GM19328 (cell line): ENCODE results near the gene FOXO3.
"Not testable (repeated sequence)": the region's sequence is repeated elsewhere in the genome, so short reads cannot be mapped to it uniquely, and the experiment has no call there.

Experiments used
- ATAC-seq: cut with Tn5 transposase; IDR thresholded peaks from one replicate; pipeline ENCODE4 v1.9.1; 2021; ENCODE audit warnings: mild to moderate bottlenecking, moderate library complexity; ENCODE audit not compliant: unreplicated experiment

The FOXO3 gene

GRCh38 chr6:108655806-108656651 lies 95.3 kb downstream of the FOXO3 start:
- no peak for ATAC-seq

GRCh38 chr6:108656836-108657235 lies 96.1 kb downstream of the FOXO3 start:
- ATAC-seq = no peak

GRCh38 chr6:108658174-108658573 lies 97.5 kb downstream of the FOXO3 start:
- no peak for ATAC-seq

- ATAC-seq = not testable (repeated sequence)
Measured at GRCh38 chr6:108658785-108659184, 98.1 kb downstream of the FOXO3 start.

- ATAC-seq = no peak
Measured at GRCh38 chr6:108660251-108660650, 99.5 kb downstream of the FOXO3 start.

GRCh38 chr6:108661430-108661829 lies 100.7 kb downstream of the FOXO3 start:
- no peak for ATAC-seq

- no peak for ATAC-seq
Measured at GRCh38 chr6:108661982-108662381, 101.3 kb downstream of the FOXO3 start.

- ATAC-seq = no peak
Measured at GRCh38 chr6:108662702-108663101, 102.0 kb downstream of the FOXO3 start.

GRCh38 chr6:108663494-108664064 lies 102.9 kb downstream of the FOXO3 start:
- ATAC-seq = not testable (repeated sequence)

GRCh38 chr6:108665495-108666196 lies 104.9 kb downstream of the FOXO3 start:
- ATAC-seq = no peak

GRCh38 chr6:108666656-108667260 lies 106.0 kb downstream of the FOXO3 start:
- ATAC-seq = no peak

GRCh38 chr6:108667993-108668392 lies 107.3 kb downstream of the FOXO3 start:
- ATAC-seq = no peak

GRCh38 chr6:108669673-108670072 lies 109.0 kb downstream of the FOXO3 start:
- ATAC-seq = no peak

- ATAC-seq = no peak
Measured at GRCh38 chr6:108671175-108671574, 110.5 kb downstream of the FOXO3 start.

- ATAC-seq = no peak
Measured at GRCh38 chr6:108671790-108672189, 111.1 kb downstream of the FOXO3 start.

GRCh38 chr6:108672641-108673040 lies 111.9 kb downstream of the FOXO3 start:
- no peak for ATAC-seq

GRCh38 chr6:108673153-108673552 lies 112.4 kb downstream of the FOXO3 start:
- no peak for ATAC-seq

GRCh38 chr6:108673602-108674001 lies 112.9 kb downstream of the FOXO3 start:
- no peak for ATAC-seq

- no peak for ATAC-seq
Measured at GRCh38 chr6:108675226-108676200, 114.8 kb downstream of the FOXO3 start.

- no peak for ATAC-seq
Measured at GRCh38 chr6:108676555-108676954, 115.8 kb downstream of the FOXO3 start.
